ENCODE data around the gene LRRC4C. TPM values are rescaled to one million over a fixed set of nuclear protein-coding genes. Genes with fewer than 3 reads are reported as not detected.

LRRC4C gene
- total RNA-seq, 1 experiment from 2014 or later, result 0.15 TPM

- in situ Hi-C loops (cut with HindIII; ENCODE audit: low pct_unique_long_range_greater_than_20kb, low sequenced_read_pairs) (no loop called here), intact Hi-C loops (cut with micrococcal nuclease; ENCODE audit: unreplicated experiment) (no loop called here)
- no peak for ATAC-seq
- POLR2A ChIA-PET, result no interaction called here
- Histone ChIP-seq H3K9me3 (ENCODE audit: control insufficient read depth, insufficient read depth, low read depth, low read length) (no peaks in the 10 kb centered on the region), H3K4me3 (ENCODE audit: low read depth in 2 of 2, low read length in 2 of 2) (no peak overlapping the region), H3K36me3 (ENCODE audit: control insufficient read depth, insufficient read depth, low read length) (no peaks in the 10 kb centered on the region), H3K27me3 (ENCODE audit: control insufficient read depth, insufficient read depth, low read length) (no peaks in the 10 kb centered on the region), H3K27ac (ENCODE audit: low read length) (no peak overlapping the region), H3K4me1 (ENCODE audit: control insufficient read depth, insufficient read depth, low read length) (no peaks in the 10 kb centered on the region)
- CTCF ChIA-PET, result no interaction called here
- no peak for DNase-seq (ENCODE audit: low read depth, low spot score)
- no peak for TF ChIP-seq TCF7L2 (IDR thresholded peaks at IDR 0.05; ENCODE audit: low read depth, low read length)
- TF ChIP-seq CTCF (IDR thresholded peaks at IDR 0.05), result no peak
- no peak for TF ChIP-seq POLR2AphosphoS5 (IDR thresholded peaks at IDR 0.05; ENCODE audit: low read depth, low read length)
- no peak for TF ChIP-seq REST (IDR thresholded peaks at IDR 0.05; ENCODE audit: insufficient read depth in 1 of 2, low read depth in 2 of 2, low read length in 1 of 2)
- TF ChIP-seq SIN3A (IDR thresholded peaks at IDR 0.05; ENCODE audit: borderline replicate concordance, insufficient read depth, low read depth, low read length), result no peak
- no TSS peak for BruUV-seq (replicated peaks)
Measured at GRCh38 chr11:41446566-41446965, 12.9 kb downstream of the LRRC4C start.

GRCh38 chr11:41446107-41446506, 13.3 kb downstream of the LRRC4C start:
- DNase-seq (ENCODE audit: low read depth, low spot score), result no peak
- H3K36me3 ChIP-seq (ENCODE audit: control insufficient read depth, insufficient read depth, low read length), result no peaks in the 10 kb centered on the region
- no peaks in the 10 kb centered on the region for H3K27me3 ChIP-seq (ENCODE audit: control insufficient read depth, insufficient read depth, low read length)
- ChIA-PET CTCF (no interaction called here), POLR2A (no interaction called here)
- no TSS peak for BruUV-seq (replicated peaks)
- intact Hi-C loops (cut with micrococcal nuclease; ENCODE audit: unreplicated experiment) (no loop called here), in situ Hi-C loops (cut with HindIII; ENCODE audit: low pct_unique_long_range_greater_than_20kb, low sequenced_read_pairs) (no loop called here)
- TF ChIP-seq SIN3A (IDR thresholded peaks at IDR 0.05; ENCODE audit: borderline replicate concordance, insufficient read depth, low read depth, low read length), result no peak
- no peak for TF ChIP-seq REST (IDR thresholded peaks at IDR 0.05; ENCODE audit: insufficient read depth in 1 of 2, low read depth in 2 of 2, low read length in 1 of 2)
- no peak for TF ChIP-seq TCF7L2 (IDR thresholded peaks at IDR 0.05; ENCODE audit: low read depth, low read length)
- TF ChIP-seq CTCF (IDR thresholded peaks at IDR 0.05), result no peak
- no peak for TF ChIP-seq POLR2AphosphoS5 (IDR thresholded peaks at IDR 0.05; ENCODE audit: low read depth, low read length)
- H3K4me3 ChIP-seq (ENCODE audit: low read depth in 2 of 2, low read length in 2 of 2), result no peak overlapping the region
- ATAC-seq, result no peak
- no peaks in the 10 kb centered on the region for H3K4me1 ChIP-seq (ENCODE audit: control insufficient read depth, insufficient read depth, low read length)
- H3K9me3 ChIP-seq (ENCODE audit: control insufficient read depth, insufficient read depth, low read depth, low read length), result no peaks in the 10 kb centered on the region
- no peak overlapping the region for H3K27ac ChIP-seq (ENCODE audit: low read length)

Measured in Panc1 (cell line).